GM12892 (cell line): ENCODE data around the gene PFKM.

Source experiments
- DNase-seq: peaks from one replicate; pipeline ENCODE4 v3.0.0; 2011; ENCODE audit not compliant: insufficient read length
- FAIRE-seq: peaks from 2 replicates; lab custom pipeline; 2011; peaks lifted over from hg19 to GRCh38; lab: Jason Lieb, UNC
- POLR2A ChIP-seq: IDR thresholded peaks from 2 replicates; pipeline ENCODE4 v1.6.1; 2011; ENCODE audit warnings: low read depth, low read length, control low read depth
- POLR2AphosphoS5 ChIP-seq: IDR thresholded peaks from 2 replicates; pipeline ENCODE4 v1.6.1; 2011; ENCODE audit warnings: low read depth, low read length, control low read depth
- TAF1 ChIP-seq: IDR thresholded peaks from 2 replicates; pipeline ENCODE4 v1.6.1; 2011; ENCODE audit warnings: low read depth, mild to moderate bottlenecking, control low read depth, low read length, borderline replicate concordance

Gene PFKM

GRCh38 chr12:48183091-48183875 is 64.1 kb downstream of the PFKM start, which contains the start of gene CCDC184:
CCDC184 (plus strand) TSS chr12:48183644; CDS start chr12:48184123, 479 bp downstream.
- DNase-seq (peak; percentile 65), FAIRE-seq (peak; percentile 88)
- no peak for TF ChIP-seq POLR2AphosphoS5
- no peak for TF ChIP-seq POLR2A
- TF ChIP-seq TAF1: no peak

GRCh38 chr12:48183876-48184548 is 64.8 kb downstream of the PFKM start:
- no peak for TF ChIP-seq POLR2A
- TF ChIP-seq TAF1: no peak
- no peak for TF ChIP-seq POLR2AphosphoS5
- FAIRE-seq: no peak
- DNase-seq: no peak

- TF ChIP-seq POLR2AphosphoS5 (no peak), POLR2A (no peak), TAF1 (no peak)
- DNase-seq (no peak), FAIRE-seq (no peak)
Observed at GRCh38 chr12:48184549-48184922, 65.4 kb downstream of the PFKM start.

GRCh38 chr12:48185181-48185919 is 66.2 kb downstream of the PFKM start:
- FAIRE-seq (no peak), DNase-seq (no peak)
- TF ChIP-seq POLR2A (no peak), POLR2AphosphoS5 (no peak), TAF1 (no peak)

- FAIRE-seq (no peak), DNase-seq (no peak)
- no peak for TF ChIP-seq TAF1
- no peak for TF ChIP-seq POLR2AphosphoS5
- TF ChIP-seq POLR2A: no peak
Observed at GRCh38 chr12:48187916-48188695, 68.9 kb downstream of the PFKM start.

GRCh38 chr12:48189331-48190125 is 70.4 kb downstream of the PFKM start:
- no peak for DNase-seq
- TF ChIP-seq TAF1: no peak
- TF ChIP-seq POLR2A: no peak
- TF ChIP-seq POLR2AphosphoS5: no peak
- peak; percentile 94 for FAIRE-seq

GRCh38 chr12:48191096-48191495 is 71.9 kb downstream of the PFKM start:
- TF ChIP-seq TAF1: no peak
- no peak for TF ChIP-seq POLR2AphosphoS5
- no peak for TF ChIP-seq POLR2A
- DNase-seq: no peak
- no peak for FAIRE-seq

- DNase-seq (no peak), FAIRE-seq (no peak)
- TF ChIP-seq TAF1 (no peak), POLR2AphosphoS5 (no peak), POLR2A (no peak)
Observed at GRCh38 chr12:48192861-48193260, 73.7 kb downstream of the PFKM start.

GRCh38 chr12:48193623-48194022 is 74.5 kb downstream of the PFKM start:
- no peak for FAIRE-seq

GRCh38 chr12:48194799-48195201 is 75.6 kb downstream of the PFKM start:
- DNase-seq: no peak
- TF ChIP-seq TAF1: no peak
- no peak for TF ChIP-seq POLR2A
- TF ChIP-seq POLR2AphosphoS5: no peak
- FAIRE-seq: no peak

More at GRCh38 chr12:48193623-48194022, 74.5 kb downstream of the PFKM start:
- no peak for DNase-seq
- TF ChIP-seq TAF1 (no peak), POLR2AphosphoS5 (no peak), POLR2A (no peak)
